ENCODE data around the gene KIT. TPM values are rescaled to one million over a fixed set of nuclear protein-coding genes. Genes with fewer than 3 reads are reported as not detected.

KIT gene
- total and polyA plus RNA-seq, 2 of the 4 experiments (the other 2 are of a cell fraction), result 3.3 to 5.9 TPM

DNA sequence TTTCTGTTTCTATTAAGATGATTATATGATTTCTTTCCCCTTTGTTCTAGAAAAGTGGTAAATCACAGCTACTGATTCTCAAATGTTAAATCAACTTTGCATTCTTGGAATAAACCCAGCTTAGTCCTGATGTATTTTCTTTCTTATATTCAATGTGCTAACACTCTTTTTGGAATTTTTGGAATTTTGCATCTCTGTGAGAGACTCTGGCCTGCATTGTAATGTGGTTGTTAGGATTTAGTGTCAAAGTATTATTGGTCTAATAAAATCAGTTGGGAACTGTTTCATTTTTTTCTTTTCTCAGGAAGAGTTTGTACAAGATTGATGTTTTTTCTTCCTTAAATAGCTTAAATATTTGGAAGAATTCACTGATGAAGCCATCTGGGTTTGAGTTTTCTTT lies 109.6 kb downstream of the KIT start:
- H3K9me3 ChIP-seq (ENCODE audit: control insufficient read depth, insufficient read depth, low read length), result no peaks in the 10 kb centered on the region
- dilution Hi-C loops (cut with HindIII; ENCODE audit: low sequenced_read_pairs, unreplicated experiment), result no loop called here
- no peak for DNase-seq
- ATAC-seq (ENCODE audit: low read depth), result peak; percentile 11; the same call in 1 of the 2 replicates
- H3K14ac ChIP-seq (replicated peaks; ENCODE audit: low read depth, low read length), result no peak overlapping the region
- H2BK15ac ChIP-seq (ENCODE audit: low read depth, low read length), result no peak overlapping the region
- no peak overlapping the region for H3K27ac ChIP-seq (ENCODE audit: insufficient read depth, low read length)
- H2BK20ac ChIP-seq (ENCODE audit: low read depth, low read length), result no peak overlapping the region
- CTCF ChIA-PET, result interaction anchor here (0.8 kb wide), 1 partner anchor 17 kb away, joined by 3 read pairs; no protein-coding TSS in a partner anchor
- H3K36me3 ChIP-seq (ENCODE audit: control insufficient read depth, insufficient read depth, low read length), result no peaks in the 10 kb centered on the region
- no peak overlapping the region for H3K9ac ChIP-seq (ENCODE audit: low read depth, low read length)
- no peak overlapping the region for H3K4ac ChIP-seq (ENCODE audit: low read depth, low read length)
- intact Hi-C loops (cut with micrococcal nuclease), result no loop called here
- no peak for TF ChIP-seq MXI1 (IDR thresholded peaks at IDR 0.05; ENCODE audit: borderline replicate concordance, low read depth, low read length)
- TF ChIP-seq MAZ (IDR thresholded peaks at IDR 0.05; ENCODE audit: borderline replicate concordance, low read depth, low read length), result no peak
- no peak for TF ChIP-seq RFX5 (IDR thresholded peaks at IDR 0.05; ENCODE audit: low read depth, low read length)
- TF ChIP-seq, protein P1, sequence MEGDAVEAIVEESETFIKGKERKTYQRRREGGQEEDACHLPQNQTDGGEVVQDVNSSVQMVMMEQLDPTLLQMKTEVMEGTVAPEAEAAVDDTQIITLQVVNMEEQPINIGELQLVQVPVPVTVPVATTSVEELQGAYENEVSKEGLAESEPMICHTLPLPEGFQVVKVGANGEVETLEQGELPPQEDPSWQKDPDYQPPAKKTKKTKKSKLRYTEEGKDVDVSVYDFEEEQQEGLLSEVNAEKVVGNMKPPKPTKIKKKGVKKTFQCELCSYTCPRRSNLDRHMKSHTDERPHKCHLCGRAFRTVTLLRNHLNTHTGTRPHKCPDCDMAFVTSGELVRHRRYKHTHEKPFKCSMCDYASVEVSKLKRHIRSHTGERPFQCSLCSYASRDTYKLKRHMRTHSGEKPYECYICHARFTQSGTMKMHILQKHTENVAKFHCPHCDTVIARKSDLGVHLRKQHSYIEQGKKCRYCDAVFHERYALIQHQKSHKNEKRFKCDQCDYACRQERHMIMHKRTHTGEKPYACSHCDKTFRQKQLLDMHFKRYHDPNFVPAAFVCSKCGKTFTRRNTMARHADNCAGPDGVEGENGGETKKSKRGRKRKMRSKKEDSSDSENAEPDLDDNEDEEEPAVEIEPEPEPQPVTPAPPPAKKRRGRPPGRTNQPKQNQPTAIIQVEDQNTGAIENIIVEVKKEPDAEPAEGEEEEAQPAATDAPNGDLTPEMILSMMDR (conservative IDR thresholded peaks at IDR 0.05; ENCODE audit: low read depth, low read length), result no peak
- no peak for TF ChIP-seq BHLHE40 (IDR thresholded peaks at IDR 0.05; ENCODE audit: low read depth, low read length)
- TF ChIP-seq, protein P2, sequence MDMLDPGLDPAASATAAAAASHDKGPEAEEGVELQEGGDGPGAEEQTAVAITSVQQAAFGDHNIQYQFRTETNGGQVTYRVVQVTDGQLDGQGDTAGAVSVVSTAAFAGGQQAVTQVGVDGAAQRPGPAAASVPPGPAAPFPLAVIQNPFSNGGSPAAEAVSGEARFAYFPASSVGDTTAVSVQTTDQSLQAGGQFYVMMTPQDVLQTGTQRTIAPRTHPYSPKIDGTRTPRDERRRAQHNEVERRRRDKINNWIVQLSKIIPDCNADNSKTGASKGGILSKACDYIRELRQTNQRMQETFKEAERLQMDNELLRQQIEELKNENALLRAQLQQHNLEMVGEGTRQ (IDR thresholded peaks at IDR 0.05; ENCODE audit: low read depth, low read length), result no peak
- no peak for TF ChIP-seq RCOR1 (IDR thresholded peaks at IDR 0.05; ENCODE audit: insufficient replicate concordance, low read length)
- no peak for TF ChIP-seq SMC3 (IDR thresholded peaks at IDR 0.05; ENCODE audit: low read depth, low read length)
- no peak for TF ChIP-seq FOS (IDR thresholded peaks at IDR 0.05; ENCODE audit: low read depth, low read length)
- TF ChIP-seq CEBPB (IDR thresholded peaks at IDR 0.05; ENCODE audit: low read depth, low read length), result no peak
- TF ChIP-seq MAFK (IDR thresholded peaks at IDR 0.05; ENCODE audit: low read depth, low read length), result no peak
- TF ChIP-seq POLR2A (IDR thresholded peaks at IDR 0.05; ENCODE audit: low read depth, low read length), result no peak
- TF ChIP-seq NFE2L2 (IDR thresholded peaks at IDR 0.05; ENCODE audit: low read depth, low read length), result no peak
- TF ChIP-seq, protein P3, sequence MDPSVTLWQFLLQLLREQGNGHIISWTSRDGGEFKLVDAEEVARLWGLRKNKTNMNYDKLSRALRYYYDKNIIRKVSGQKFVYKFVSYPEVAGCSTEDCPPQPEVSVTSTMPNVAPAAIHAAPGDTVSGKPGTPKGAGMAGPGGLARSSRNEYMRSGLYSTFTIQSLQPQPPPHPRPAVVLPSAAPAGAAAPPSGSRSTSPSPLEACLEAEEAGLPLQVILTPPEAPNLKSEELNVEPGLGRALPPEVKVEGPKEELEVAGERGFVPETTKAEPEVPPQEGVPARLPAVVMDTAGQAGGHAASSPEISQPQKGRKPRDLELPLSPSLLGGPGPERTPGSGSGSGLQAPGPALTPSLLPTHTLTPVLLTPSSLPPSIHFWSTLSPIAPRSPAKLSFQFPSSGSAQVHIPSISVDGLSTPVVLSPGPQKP (IDR thresholded peaks at IDR 0.05; ENCODE audit: borderline replicate concordance, low read depth, low read length), result no peak
- no peak for TF ChIP-seq CHD1 (IDR thresholded peaks at IDR 0.05; ENCODE audit: low read depth, low read length)
- no peak for TF ChIP-seq RAD21 (IDR thresholded peaks at IDR 0.05; ENCODE audit: low read length)
- H3K9me1 ChIP-seq (ENCODE audit: insufficient read depth, low read length), result no peaks in the 10 kb centered on the region
- no peak overlapping the region for H3K56ac ChIP-seq (ENCODE audit: extremely low read depth, insufficient read depth, low read length)
- no peak overlapping the region for H2BK120ac ChIP-seq (ENCODE audit: low read depth, low read length)
- no peak overlapping the region for H2AFZ ChIP-seq (replicated peaks; ENCODE audit: low read length, poor library complexity)
- no peaks in the 10 kb centered on the region for H3K79me1 ChIP-seq (ENCODE audit: low read depth in 1 of 2, low read length in 2 of 2)
- no peak overlapping the region for H3K4me3 ChIP-seq (ENCODE audit: insufficient read depth, low read depth, low read length)
- no peak overlapping the region for H4K91ac ChIP-seq (ENCODE audit: insufficient read depth, low read depth, low read length)
- H2BK5ac ChIP-seq (ENCODE audit: low read depth, low read length, poor library complexity, severe bottlenecking), result no peak overlapping the region
- H2AK9ac ChIP-seq (replicated peaks; ENCODE audit: low read depth, low read length, poor library complexity), result no peak overlapping the region
- H3K23ac ChIP-seq (ENCODE audit: low read depth, low read length), result no peak overlapping the region
- POLR2A ChIA-PET (ENCODE audit: unreplicated experiment), result no interaction called here
- in situ Hi-C loops (cut with MboI; ENCODE audit: low sequenced_read_pairs), result loop anchor here (25.0 kb wide), 1 partner anchor 570 kb away; the partner anchor contains the start of gene SRD5A3
- H2AK5ac ChIP-seq (ENCODE audit: low read depth, low read length), result no peak overlapping the region
- no peak overlapping the region for H3K18ac ChIP-seq (ENCODE audit: low read depth, low read length)
- no peaks in the 10 kb centered on the region for H4K20me1 ChIP-seq (ENCODE audit: insufficient read depth, low read length)
- no peaks in the 10 kb centered on the region for H3K4me1 ChIP-seq (ENCODE audit: control insufficient read depth, insufficient read depth, low read length)
- no peaks in the 10 kb centered on the region for H3K27me3 ChIP-seq (ENCODE audit: control insufficient read depth, insufficient read depth, low read length)
- BruUV-seq (replicated peaks), result no TSS peak
- no peak overlapping the region for H4K5ac ChIP-seq (ENCODE audit: low read depth, low read length)
- H3K4me2 ChIP-seq (ENCODE audit: low read depth, low read length), result no peak overlapping the region
- no peak overlapping the region for H4K8ac ChIP-seq (ENCODE audit: low read depth in 2 of 2, low read length in 2 of 2)

Measured in IMR-90 (cell line).